ENCODE measurements around the gene DDX6. TPM values are rescaled to one million over a fixed set of nuclear protein-coding genes. Genes with fewer than 3 reads are reported as not detected.
A peak's percentile ranks its signal among the peaks of the same experiment; 100 is the strongest.

DDX6 gene, protein sequence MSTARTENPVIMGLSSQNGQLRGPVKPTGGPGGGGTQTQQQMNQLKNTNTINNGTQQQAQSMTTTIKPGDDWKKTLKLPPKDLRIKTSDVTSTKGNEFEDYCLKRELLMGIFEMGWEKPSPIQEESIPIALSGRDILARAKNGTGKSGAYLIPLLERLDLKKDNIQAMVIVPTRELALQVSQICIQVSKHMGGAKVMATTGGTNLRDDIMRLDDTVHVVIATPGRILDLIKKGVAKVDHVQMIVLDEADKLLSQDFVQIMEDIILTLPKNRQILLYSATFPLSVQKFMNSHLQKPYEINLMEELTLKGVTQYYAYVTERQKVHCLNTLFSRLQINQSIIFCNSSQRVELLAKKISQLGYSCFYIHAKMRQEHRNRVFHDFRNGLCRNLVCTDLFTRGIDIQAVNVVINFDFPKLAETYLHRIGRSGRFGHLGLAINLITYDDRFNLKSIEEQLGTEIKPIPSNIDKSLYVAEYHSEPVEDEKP
- total RNA-seq (2022) (82.4 and 84.3 TPM in 2 replicates), Bru-seq, nascent RNA (percentile 91 among the genes with signal in this experiment), BruChase-seq, experiment 1, labeled RNA remaining after a 6-hour chase (percentile 96 among the genes with signal in this experiment), BruChase-seq, experiment 2, labeled RNA remaining after a 2-hour chase (percentile 96 among the genes with signal in this experiment)
- long read RNA-seq, partial matches to known transcripts = 1 of 9 reads
- long read RNA-seq, other reads (novel, unspliced or antisense) = 7 of 9 reads

DNA sequence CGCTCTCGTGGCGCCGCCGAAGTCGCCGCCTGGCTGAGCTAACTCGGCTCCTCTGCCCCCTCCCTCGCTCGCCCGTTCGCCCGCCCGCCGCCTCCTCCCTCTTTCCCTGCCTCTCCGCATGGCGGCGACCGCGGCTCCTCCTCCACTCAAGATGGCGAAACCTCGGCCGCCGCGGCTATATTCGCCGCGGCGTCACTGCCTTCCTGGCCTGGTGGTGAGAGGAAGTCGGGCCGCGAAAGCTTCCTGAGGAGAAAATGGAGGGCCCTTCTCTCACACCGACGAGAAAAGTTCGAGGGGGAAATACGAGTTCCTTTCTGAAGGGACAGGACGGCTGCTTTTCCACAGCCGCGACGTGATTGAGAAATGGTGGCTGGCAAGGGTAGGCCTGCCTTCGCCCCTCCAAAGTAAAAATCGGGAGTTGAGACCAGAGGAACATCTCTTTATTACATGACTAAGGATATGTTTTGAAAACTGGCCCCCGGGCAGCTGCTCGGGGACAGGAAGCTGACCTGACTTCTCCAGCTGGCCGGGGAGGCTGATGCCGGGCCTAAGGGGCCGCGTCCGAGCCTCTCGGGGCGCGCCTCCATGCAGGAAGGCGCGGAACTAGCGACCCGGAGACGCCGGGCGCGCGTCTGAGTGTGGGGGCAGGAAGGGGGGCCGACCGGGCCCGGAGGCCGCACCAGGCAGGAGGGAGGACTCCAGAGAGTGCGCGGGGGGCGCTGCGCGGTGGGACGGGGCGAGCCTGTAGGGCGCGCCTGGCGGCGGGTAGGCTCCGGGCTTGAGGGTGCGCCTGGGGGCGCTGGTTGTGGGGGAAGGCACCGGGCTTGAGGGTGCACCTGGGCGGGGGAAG lies at the start of gene DDX6:
TSS of gene DDX6 (minus strand) at position 54 of the 850 bp plus-strand sequence. CDS start 4,913 bp downstream, outside the sequence.
- Mint-ChIP-seq H3K27me3 (ENCODE audit: unreplicated experiment) (no peaks in the 10 kb centered on the region), H3K9me3 (ENCODE audit: low read depth, unreplicated experiment) (no peaks in the 10 kb centered on the region), H3K4me1 (ENCODE audit: low read depth, unreplicated experiment) (no peaks in the 10 kb centered on the region), H3K4me3 (ENCODE audit: low read depth, unreplicated experiment) (peak within 1 kb of the TSS; percentile 83), H3K27ac (ENCODE audit: unreplicated experiment) (peak within 1 kb of the TSS; percentile 69), H3K36me3 (ENCODE audit: insufficient read depth, unreplicated experiment) (peaks cover 50% of the 10 kb centered on the region)
- BruUV-seq (replicated peaks) = no TSS peak
- DNase-seq = peak; percentile 84
- CTCF ChIA-PET = interaction anchor here (0.6 to 1.8 kb wide), 7 partner anchors 78 to 524 kb away, joined by 3 to 8 read pairs (median 5); partner anchors contain the start of gene TRAPPC4
- intact Hi-C loops (cut with micrococcal nuclease; ENCODE audit: unreplicated experiment) = no loop called here
- TF ChIP-seq CTCF (IDR thresholded peaks at IDR 0.05; ENCODE audit: unreplicated experiment) = no peak

GRCh38 chr11:118838905-118839553 lies 48.1 kb upstream of the DDX6 start:
- H3K4me3 Mint-ChIP-seq (ENCODE audit: low read depth, unreplicated experiment) = no peak overlapping the region
- no peak for TF ChIP-seq CTCF (IDR thresholded peaks at IDR 0.05; ENCODE audit: unreplicated experiment)
- intact Hi-C loops (cut with micrococcal nuclease; ENCODE audit: unreplicated experiment) = no loop called here
- no peaks in the 10 kb centered on the region for H3K9me3 Mint-ChIP-seq (ENCODE audit: low read depth, unreplicated experiment)
- peaks cover 11% of the 10 kb centered on the region for H3K4me1 Mint-ChIP-seq (ENCODE audit: low read depth, unreplicated experiment)
- H3K27me3 Mint-ChIP-seq (ENCODE audit: unreplicated experiment) = no peaks in the 10 kb centered on the region
- H3K27ac Mint-ChIP-seq (ENCODE audit: unreplicated experiment) = no peak overlapping the region
- DNase-seq = no peak
- no TSS peak for BruUV-seq (replicated peaks)
- CTCF ChIA-PET = no interaction called here
- no peaks in the 10 kb centered on the region for H3K36me3 Mint-ChIP-seq (ENCODE audit: insufficient read depth, unreplicated experiment)

GRCh38 chr11:118837868-118838267 lies 46.9 kb upstream of the DDX6 start:
- Mint-ChIP-seq H3K27me3 (ENCODE audit: unreplicated experiment) (no peaks in the 10 kb centered on the region), H3K4me1 (ENCODE audit: low read depth, unreplicated experiment) (peaks cover 11% of the 10 kb centered on the region), H3K9me3 (ENCODE audit: low read depth, unreplicated experiment) (no peaks in the 10 kb centered on the region), H3K4me3 (ENCODE audit: low read depth, unreplicated experiment) (no peak overlapping the region), H3K36me3 (ENCODE audit: insufficient read depth, unreplicated experiment) (no peaks in the 10 kb centered on the region), H3K27ac (ENCODE audit: unreplicated experiment) (no peak overlapping the region)
- TF ChIP-seq CTCF (IDR thresholded peaks at IDR 0.05; ENCODE audit: unreplicated experiment) = no peak
- intact Hi-C loops (cut with micrococcal nuclease; ENCODE audit: unreplicated experiment) = no loop called here
- no peak for DNase-seq
- no TSS peak for BruUV-seq (replicated peaks)
- CTCF ChIA-PET = no interaction called here

Measured in Calu3 (cell line).